Stimulated activated CD8-positive, alpha-beta memory T cell treated with anti-CD3 and anti-CD28 coated beads, Interleukin-4, amount 100 ng/mL, for 4 hours (primary cell): ENCODE data around the gene BPIFB1.

Experiments
- DNase-seq, 2 donors: peaks; one replicate each; pipeline ENCODE4 v3.0.0-alpha.2; 2020; ENCODE audit warnings: low read depth in 2 of 2, low spot score in 1 of 2

The BPIFB1 gene

DNA sequence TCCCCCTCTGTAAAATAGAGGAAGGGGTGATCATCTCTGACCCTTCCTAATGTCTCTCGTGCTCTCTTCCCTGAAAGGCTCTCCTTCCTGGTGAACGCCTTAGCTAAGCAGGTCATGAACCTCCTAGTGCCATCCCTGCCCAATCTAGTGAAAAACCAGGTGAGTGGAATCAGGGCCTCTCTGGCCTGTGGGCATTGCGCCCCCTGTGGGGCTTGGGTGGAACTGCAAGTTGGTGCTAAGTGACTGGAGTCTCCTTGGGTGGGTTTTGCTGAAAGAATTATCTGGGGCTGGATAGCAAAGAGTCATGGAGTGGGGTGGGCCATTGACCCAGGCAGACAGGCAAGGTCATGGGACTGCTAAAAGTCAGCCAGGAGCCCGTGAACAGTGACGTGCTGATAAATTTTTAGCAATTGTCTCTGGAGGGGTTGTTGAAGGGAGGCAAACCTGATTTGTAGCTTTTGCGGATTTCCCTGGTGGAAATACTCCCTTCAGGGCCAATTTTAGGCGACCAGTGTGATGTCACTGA lies 8.9 kb downstream of the BPIFB1 start:
- peak; percentile 21 to 43 for DNase-seq

DNA sequence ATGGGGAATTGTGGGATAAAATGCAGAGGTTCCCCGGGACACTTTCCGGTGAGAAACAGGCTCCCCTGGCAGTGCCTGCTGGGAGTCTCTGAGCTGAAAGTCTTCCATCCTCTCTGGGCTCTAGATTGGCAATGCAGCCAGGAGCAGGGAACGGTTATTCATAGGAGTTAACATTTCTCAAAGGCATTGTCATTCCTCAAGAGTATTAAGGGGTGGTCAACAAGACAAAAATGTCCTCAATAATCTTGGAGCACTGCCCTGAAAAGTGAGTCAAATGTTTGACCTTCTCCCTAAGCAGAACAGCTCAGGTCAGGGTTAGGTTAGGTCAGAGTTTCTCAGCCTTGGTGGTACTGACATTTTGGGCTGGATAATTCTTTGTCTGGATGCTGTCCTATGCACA lies 13.2 kb downstream of the BPIFB1 start:
- no peak for DNase-seq

DNA sequence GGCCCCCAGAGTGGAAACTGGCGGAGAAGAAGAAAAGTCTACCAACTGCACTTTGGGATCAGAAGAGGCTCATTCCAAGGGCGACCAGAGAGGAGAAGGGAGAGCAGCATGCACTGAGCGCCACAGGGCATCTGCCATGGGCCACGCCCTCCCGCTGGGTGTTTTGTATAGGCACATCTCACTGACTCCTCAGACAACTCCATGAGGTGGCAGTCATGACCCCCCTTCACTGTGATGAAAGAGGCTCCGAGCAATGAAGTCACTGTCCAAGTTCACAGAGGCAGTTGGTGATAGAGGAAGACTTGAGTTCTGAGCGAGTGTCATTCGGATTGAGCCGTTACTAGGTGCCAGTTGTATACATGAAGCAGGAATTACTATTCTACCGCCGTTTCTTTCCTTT lies 15.4 kb downstream of the BPIFB1 start:
- no peak for DNase-seq

- DNase-seq: peak; percentile 40 to 57
Observed at GRCh38 chr20:33299111-33299603, 16.1 kb downstream of the BPIFB1 start.

DNA sequence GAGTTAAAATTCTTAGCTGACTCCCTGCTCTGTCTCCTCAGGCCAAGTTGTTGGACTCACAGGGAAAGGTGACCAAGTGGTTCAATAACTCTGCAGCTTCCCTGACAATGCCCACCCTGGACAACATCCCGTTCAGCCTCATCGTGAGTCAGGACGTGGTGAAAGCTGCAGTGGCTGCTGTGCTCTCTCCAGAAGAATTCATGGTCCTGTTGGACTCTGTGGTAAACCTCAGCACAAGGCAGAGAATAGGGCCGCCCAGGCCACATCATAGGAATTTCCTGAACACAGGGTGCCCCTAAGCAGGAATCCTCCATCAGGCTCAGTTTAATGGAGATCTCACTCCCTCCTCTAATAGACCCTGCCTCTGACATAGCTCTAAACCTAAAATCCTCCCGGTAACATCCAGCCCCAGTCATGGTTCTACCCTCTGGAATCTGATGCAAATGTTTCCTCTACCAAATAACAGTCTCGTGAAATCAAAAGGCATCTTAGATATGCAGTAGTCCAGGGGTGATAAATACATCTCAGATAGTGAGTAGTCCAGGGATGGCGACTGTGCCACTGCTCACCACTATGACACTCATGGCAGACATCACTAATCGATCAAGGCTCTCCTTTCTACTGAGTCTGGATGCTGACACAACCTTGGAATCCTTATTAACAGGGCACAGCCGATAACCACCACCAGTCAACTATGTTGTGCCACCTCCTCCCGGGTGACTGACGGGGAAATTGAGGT lies 18.3 kb downstream of the BPIFB1 start:
- DNase-seq: no peak

DNA sequence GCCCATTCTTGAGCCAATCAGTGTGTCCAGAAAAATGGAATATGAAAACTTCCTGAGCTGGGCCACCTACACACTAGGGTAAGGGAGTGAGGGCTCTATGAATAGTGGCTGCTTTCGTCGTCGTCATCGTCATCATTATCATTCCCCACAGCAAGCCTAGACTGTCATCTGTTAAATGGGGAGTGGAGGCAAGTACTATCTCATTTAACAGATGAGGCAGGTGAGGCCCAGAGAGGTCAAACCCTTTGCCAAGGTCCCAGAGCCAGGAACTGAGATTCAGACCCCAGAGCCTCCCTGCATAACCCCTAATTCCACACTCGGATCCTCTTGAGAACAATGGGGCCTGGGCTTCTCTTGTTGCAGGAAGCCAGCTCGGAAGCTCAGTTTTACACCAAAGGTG lies 20.6 kb downstream of the BPIFB1 start:
- no peak for DNase-seq

- no peak for DNase-seq
Observed at GRCh38 chr20:33304046-33304445, 21.0 kb downstream of the BPIFB1 start.

GRCh38 chr20:33305589-33306057 lies 22.6 kb downstream of the BPIFB1 start:
- DNase-seq: no peak

DNA sequence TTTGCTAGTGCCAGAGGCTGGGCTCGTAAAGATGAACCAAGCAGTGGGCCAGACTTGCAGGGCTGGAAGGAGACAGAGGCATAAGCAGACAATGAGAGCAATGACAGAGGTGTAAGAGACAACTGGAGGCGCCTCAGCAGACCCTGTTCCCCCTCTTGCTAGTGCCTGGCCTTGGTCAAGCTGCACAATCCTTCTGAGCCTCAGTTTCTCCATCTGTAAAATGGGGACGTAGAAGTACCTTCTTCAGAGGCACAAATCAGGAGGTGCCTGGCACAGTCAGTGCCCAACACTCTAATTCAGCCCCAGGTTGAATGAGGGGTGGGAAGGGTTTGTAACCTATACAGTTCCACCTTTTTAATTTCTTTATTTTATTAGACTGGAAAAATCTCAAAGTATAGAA lies 23.2 kb downstream of the BPIFB1 start:
- DNase-seq: no peak

GRCh38 chr20:33306807-33307206 lies 23.8 kb downstream of the BPIFB1 start:
- DNase-seq: no peak

GRCh38 chr20:33308668-33309067 lies 25.7 kb downstream of the BPIFB1 start:
- DNase-seq: no peak

- DNase-seq: no peak
Observed at GRCh38 chr20:33309631-33310030, 26.6 kb downstream of the BPIFB1 start.

GRCh38 chr20:33310327-33310899 lies 27.4 kb downstream of the BPIFB1 start:
- DNase-seq: no peak

GRCh38 chr20:33311011-33311410 lies 28.0 kb downstream of the BPIFB1 start:
- no peak for DNase-seq

- DNase-seq: no peak
Observed at GRCh38 chr20:33311996-33312395, 29.0 kb downstream of the BPIFB1 start.

GRCh38 chr20:33312583-33312982 lies 29.6 kb downstream of the BPIFB1 start:
- no peak for DNase-seq

- no peak for DNase-seq
Observed at GRCh38 chr20:33313686-33314314, 30.8 kb downstream of the BPIFB1 start.

DNA sequence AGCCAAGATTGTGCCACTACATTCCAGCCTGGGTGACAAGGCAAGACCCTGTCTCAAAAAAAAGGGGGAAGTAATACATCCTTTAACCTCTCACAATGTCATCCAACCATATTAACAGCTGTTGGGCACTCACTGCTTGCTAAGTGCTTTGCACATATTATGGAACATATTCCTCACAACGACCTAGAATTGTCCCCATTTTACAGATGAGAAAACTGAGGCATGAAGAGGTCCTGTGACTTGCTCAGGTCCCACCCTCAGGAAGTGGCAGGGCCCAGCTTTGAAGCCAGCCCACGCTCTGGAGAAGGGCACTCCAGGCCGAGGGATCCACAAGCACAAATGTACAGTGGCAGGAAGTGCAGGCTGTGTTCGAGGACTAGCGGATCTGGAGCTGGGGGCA lies 33.3 kb downstream of the BPIFB1 start:
- no peak for DNase-seq

DNA sequence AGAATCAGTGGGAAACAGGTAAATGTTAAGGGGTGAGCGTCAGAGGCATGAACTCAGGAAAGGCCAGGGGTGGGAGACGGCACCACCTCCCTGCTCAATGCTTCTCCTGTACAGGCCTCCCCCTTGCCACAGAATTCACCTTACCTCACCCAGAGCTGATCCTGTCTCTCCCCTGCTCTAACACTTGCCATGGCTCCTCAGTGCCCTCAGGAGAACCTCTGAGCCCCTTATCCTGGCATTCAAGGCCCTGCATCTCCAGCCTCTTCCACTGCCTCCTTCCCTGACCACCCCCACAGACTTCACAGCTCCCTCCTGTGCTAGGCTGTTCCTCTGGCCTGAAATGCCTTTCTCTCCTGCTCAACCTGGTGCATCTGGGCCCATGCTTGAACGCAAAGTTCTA lies 33.9 kb downstream of the BPIFB1 start:
- DNase-seq: no peak

- DNase-seq: no peak
Observed at GRCh38 chr20:33317424-33318095, 34.5 kb downstream of the BPIFB1 start.

DNA sequence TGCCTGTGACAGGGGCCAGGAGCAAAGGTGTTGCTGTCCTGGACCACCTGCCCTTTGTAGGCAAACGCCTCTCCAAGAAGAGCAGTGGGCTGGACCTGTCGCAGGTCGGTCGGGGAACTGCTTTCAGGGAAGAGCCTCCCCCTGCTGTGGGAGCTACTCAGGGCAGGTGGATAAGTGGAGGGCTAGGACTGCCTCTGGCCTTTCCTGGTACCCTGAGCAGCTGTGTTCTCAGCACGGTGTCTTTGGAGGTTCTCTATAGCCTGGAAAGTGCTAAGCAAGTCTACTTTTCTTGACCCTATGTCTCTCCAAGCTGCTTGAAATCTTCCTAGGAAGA lies 35.0 kb downstream of the BPIFB1 start:
- DNase-seq: no peak

DNA sequence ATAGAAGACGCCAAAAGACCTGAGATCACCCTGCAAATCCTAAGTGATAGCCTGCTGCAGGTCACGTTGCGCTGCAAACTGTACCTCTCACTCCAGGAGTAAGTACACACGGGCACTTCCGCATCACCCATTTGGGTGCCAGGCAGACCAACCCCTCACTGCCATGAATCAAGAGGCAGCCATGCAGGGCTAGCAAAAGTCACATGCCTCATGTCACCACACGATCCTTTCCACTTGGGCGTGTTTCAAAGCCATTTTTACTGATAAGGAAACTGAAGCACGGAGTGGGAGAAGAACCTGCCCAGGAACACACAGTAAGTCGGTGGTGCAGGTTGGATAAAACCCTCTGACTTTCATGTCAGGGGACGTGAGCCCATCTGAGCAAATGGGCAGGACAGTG lies 37.0 kb downstream of the BPIFB1 start:
- no peak for DNase-seq
